ENCODE measurements around the gene ADRM1.

Gene ADRM1

DNA sequence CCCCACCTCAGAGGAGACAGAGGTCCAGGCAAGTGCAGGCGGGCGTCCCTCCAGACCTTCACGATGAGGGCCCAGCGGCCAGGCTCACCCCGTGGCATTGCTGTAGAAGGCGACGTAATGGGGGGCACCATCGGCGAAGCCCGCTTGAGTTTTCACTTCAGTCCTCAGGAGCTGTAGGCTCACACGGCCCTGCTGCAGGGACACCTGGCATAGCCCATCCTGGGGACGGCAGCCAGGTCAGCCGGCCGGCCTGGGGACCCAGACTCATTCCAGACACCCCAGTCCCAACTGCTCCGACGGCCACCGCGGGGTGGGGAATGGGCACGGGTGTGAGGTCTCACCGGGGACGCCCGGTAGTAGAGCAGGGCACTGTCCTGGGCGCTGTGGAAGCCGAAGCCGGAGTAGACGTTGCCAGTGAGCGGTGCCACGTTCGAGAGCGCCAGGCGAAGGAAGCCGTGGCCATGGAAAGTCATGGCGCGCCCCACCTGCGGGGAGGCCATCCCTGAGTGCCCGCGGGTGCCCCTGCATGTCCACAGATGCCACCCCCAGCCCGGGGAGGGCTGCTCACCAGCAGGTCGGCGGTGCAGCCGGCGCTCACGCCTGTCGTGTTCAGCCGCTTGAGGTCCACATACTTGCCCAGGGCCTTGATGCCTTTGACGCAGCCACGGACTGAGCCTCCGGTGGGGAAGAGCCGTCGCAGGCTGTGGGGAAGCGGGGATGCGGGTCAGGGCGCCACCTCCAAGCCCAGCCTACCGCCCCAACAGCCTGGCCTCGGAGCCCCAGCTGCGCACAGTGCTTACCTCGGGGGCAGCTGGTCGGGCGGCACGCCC, 9.2 kb downstream of the ADRM1 start:
- no peak overlapping the region for H3K4me3 ChIP-seq (ENCODE audit: low read depth, low read length)
- TF ChIP-seq, protein P1, sequence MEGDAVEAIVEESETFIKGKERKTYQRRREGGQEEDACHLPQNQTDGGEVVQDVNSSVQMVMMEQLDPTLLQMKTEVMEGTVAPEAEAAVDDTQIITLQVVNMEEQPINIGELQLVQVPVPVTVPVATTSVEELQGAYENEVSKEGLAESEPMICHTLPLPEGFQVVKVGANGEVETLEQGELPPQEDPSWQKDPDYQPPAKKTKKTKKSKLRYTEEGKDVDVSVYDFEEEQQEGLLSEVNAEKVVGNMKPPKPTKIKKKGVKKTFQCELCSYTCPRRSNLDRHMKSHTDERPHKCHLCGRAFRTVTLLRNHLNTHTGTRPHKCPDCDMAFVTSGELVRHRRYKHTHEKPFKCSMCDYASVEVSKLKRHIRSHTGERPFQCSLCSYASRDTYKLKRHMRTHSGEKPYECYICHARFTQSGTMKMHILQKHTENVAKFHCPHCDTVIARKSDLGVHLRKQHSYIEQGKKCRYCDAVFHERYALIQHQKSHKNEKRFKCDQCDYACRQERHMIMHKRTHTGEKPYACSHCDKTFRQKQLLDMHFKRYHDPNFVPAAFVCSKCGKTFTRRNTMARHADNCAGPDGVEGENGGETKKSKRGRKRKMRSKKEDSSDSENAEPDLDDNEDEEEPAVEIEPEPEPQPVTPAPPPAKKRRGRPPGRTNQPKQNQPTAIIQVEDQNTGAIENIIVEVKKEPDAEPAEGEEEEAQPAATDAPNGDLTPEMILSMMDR (IDR thresholded peaks at IDR 0.05; ENCODE audit: low read depth, low read length): no peak

DNA sequence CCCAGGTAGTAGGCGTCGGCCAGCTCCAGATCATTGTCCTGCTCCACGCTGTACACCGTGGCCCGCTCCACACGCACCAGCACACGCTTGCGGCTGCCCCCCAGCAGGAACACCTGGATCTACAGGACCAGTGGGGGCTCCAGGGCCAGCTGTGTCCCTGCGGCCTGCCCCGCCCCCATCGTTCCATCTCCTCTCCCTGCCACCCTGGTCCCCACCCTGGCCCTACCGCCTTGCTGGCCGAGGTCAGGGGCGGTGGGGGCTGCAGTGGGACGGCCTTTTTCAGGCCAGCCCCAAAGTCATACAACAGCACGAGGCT, 9.8 kb downstream of the ADRM1 start:
- TF ChIP-seq, protein P1 (IDR thresholded peaks at IDR 0.05; ENCODE audit: low read depth, low read length): no peak
- H3K4me3 ChIP-seq (ENCODE audit: low read depth, low read length): no peak overlapping the region

DNA sequence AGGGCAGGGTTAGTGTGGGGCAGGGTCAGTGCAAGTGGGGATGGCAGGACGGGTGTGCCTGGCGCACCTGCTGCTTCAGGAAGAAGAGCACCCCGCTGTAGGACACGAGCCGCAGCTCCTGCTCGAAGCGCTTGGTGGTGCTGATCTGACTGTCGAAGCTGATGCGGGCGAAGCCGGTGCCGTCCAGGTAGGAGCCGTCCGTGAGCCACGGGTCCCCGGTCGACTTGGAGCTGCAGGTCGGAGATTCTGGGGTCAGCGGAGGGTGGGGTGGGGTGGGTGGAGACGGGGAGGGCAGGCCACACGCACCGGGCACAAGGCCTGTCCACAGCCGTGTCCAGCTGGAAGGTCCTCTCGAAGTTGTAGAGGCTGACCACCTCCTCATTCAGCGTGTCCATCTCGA, 10.2 kb downstream of the ADRM1 start:
- H3K4me3 ChIP-seq (ENCODE audit: low read depth, low read length): no peak overlapping the region
- TF ChIP-seq, protein P1 (IDR thresholded peaks at IDR 0.05; ENCODE audit: low read depth, low read length): no peak

DNA sequence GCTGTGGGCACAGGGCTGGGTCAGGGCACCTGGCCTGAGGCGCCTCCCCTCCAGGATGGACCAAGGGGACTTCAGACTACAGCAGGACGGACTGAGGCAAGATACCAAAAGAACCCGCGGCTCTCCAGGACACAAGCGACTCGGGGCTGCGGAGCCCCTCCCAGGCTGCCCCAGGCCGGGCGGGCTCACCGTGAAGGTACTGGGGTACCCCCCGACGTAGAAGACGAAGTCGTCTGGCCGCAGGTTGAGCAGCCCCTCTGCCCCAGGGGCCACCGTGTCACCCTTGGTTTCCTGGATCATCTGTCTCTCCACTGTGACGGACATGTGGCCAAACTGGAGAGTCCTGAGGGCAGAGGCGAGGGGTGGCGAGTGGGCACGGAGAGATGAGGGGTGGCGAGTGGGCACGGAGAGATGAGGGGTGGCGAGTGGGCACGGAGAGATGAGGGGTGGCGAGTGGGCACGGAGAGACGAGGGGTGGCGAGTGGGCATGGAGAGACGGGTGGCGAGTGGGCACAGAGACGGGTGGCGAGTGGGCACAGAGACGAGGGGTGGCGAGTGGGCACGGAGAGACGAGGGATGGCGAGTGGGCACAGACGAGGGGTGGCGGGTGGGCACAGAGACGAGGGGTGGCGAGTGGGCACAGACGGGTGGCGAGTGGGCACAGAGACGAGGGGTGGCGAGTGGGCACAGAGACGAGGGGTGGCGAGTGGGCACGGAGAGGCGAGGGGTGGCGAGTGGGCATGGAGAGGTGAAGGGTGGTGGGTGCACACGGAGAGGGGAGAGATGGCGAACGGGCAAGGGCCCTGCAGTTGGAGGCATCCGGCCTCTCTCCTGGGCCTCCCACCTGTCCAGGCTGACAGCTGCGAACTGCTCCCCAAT, 10.9 kb downstream of the ADRM1 start:
- TF ChIP-seq, protein P1 (IDR thresholded peaks at IDR 0.05; ENCODE audit: low read depth, low read length): no peak
- no peak overlapping the region for H3K4me3 ChIP-seq (ENCODE audit: low read depth, low read length)

DNA sequence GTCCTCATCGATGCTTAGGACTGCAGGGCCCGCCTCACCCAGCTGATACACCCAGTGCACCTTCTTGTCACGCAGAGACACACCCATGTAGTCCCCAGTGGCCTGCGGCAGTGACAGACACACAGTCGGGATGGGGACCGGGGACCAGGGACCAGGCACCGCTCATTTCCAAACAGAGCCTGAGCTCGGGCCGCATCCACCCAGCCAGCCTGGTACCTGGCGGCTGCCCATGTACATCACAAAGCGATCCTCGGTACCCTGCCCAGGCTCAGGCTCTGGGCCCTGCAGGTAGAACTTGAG, 11.5 kb downstream of the ADRM1 start:
- H3K4me3 ChIP-seq (ENCODE audit: low read depth, low read length): no peak overlapping the region
- TF ChIP-seq, protein P1 (IDR thresholded peaks at IDR 0.05; ENCODE audit: low read depth, low read length): no peak

DNA sequence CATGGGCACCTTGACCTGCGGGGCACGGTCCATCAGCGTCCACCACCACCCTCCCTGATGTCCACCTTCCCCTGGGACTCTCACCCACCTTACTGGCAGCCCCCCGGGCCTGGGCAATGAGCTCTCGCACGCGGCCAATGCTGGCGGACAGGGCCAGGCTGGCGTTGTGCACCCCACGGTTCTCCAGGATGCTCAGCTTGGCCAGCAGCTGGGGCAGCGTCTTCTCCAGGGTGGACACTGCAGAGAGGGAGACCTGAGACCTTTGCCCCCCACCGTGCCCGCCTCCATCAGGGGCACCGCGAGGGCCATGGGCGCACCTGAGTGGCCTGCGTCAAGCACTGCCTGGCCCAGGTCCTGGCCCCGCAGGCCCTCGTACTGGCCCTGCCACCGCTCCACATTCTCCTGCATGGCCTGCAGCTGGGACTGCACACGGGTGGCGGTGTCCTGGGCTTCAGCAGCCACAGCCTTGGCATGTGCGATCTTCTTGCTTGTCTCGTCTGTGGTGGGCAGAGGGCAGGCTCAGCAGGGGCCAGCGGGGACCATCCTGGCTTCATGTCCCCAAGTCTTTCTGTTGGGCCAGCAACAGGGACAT, 12.0 kb downstream of the ADRM1 start:
- TF ChIP-seq, protein P1 (IDR thresholded peaks at IDR 0.05; ENCODE audit: low read depth, low read length): no peak

DNA sequence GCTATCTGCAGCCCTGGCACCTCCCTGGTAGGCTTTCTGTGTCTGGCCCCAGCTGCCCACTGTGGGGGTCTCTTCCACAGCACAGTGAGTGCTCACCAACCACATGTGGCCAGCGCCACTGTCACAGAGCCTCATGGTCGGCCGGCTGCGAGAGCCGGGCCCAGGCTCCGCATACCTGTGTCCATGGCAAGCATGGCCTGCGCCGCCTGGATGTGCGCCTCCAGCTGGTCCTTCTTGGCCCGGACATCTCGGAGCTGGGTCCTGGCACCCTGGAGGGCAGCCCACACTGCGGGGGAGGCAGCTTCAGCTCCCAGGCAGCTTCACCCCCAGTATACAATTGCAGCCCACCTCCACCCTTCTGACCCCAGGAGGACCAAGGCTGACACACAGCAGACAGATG, 13.0 kb downstream of the ADRM1 start:
- TF ChIP-seq, protein P1 (IDR thresholded peaks at IDR 0.05; ENCODE audit: low read depth, low read length): no peak
- no peak overlapping the region for H3K4me3 ChIP-seq (ENCODE audit: low read depth, low read length)

More for the DNA sequence above, 12.0 kb downstream of the ADRM1 start:
- no peak overlapping the region for H3K4me3 ChIP-seq (ENCODE audit: low read depth, low read length)

Data from WI38 (cell line).